ENCODE measurements around the gene CNST.

The CNST gene

GRCh38 chr1:246667773-246668172 is 101.5 kb downstream of the CNST start:
- TF ChIP-seq EZH2phosphoT487 (IDR thresholded peaks at IDR 0.05; ENCODE audit: low read depth) (no peak), CTCF (IDR thresholded peaks at IDR 0.05; ENCODE audit: low read depth, low read length) (no peak)
- no peaks in the 10 kb centered on the region for H3K27me3 ChIP-seq (ENCODE audit: low read depth, low read length)
- no peaks in the 10 kb centered on the region for H3K9me3 ChIP-seq (ENCODE audit: insufficient read depth, low read length)
- no peak overlapping the region for H3K4me3 ChIP-seq (ENCODE audit: low read length)
- no peak overlapping the region for H2AFZ ChIP-seq (ENCODE audit: low read depth, low read length)
- no peaks in the 10 kb centered on the region for H4K20me1 ChIP-seq (ENCODE audit: insufficient read depth, low read length)
- peaks cover 20% of the 10 kb centered on the region for H3K36me3 ChIP-seq (replicated peaks; ENCODE audit: low read depth, low read length)
- H3K79me2 ChIP-seq (ENCODE audit: low read length): no peaks in the 10 kb centered on the region
- H3K9ac ChIP-seq (ENCODE audit: low read length): no peak overlapping the region
- no peaks in the 10 kb centered on the region for H3K4me1 ChIP-seq (ENCODE audit: low read length)
- H3K4me2 ChIP-seq (ENCODE audit: low read length): no peak overlapping the region
- no peak overlapping the region for H3K27ac ChIP-seq (ENCODE audit: low read length)

- H3K4me1 ChIP-seq (ENCODE audit: low read length): no peaks in the 10 kb centered on the region
- H3K79me2 ChIP-seq (ENCODE audit: low read length): no peaks in the 10 kb centered on the region
- H3K4me2 ChIP-seq (ENCODE audit: low read length): no peak overlapping the region
These were observed 103.4 kb downstream of the CNST start for GRCh38 chr1:246669659-246670058.

GRCh38 chr1:246674049-246674448 is 107.8 kb downstream of the CNST start:
- no peaks in the 10 kb centered on the region for H3K9me3 ChIP-seq (ENCODE audit: insufficient read depth, low read length)
- no peak overlapping the region for H3K27ac ChIP-seq (ENCODE audit: low read length)
- H3K36me3 ChIP-seq (replicated peaks; ENCODE audit: low read depth, low read length): peaks cover 3% of the 10 kb centered on the region
- H2AFZ ChIP-seq (ENCODE audit: low read depth, low read length): no peak overlapping the region
- H3K27me3 ChIP-seq (ENCODE audit: low read depth, low read length): no peaks in the 10 kb centered on the region
- no peak overlapping the region for H3K4me3 ChIP-seq (ENCODE audit: low read length)
- no peak overlapping the region for H3K9ac ChIP-seq (ENCODE audit: low read length)
- no peak overlapping the region for H3K4me2 ChIP-seq (ENCODE audit: low read length)
- no peaks in the 10 kb centered on the region for H3K79me2 ChIP-seq (ENCODE audit: low read length)
- TF ChIP-seq EZH2phosphoT487 (IDR thresholded peaks at IDR 0.05; ENCODE audit: low read depth) (no peak), CTCF (IDR thresholded peaks at IDR 0.05; ENCODE audit: low read depth, low read length) (no peak)
- no peaks in the 10 kb centered on the region for H4K20me1 ChIP-seq (ENCODE audit: insufficient read depth, low read length)
- no peaks in the 10 kb centered on the region for H3K4me1 ChIP-seq (ENCODE audit: low read length)

More at GRCh38 chr1:246669659-246670058, 103.4 kb downstream of the CNST start:
- peaks cover 20% of the 10 kb centered on the region for H3K36me3 ChIP-seq (replicated peaks; ENCODE audit: low read depth, low read length)
- no peaks in the 10 kb centered on the region for H3K27me3 ChIP-seq (ENCODE audit: low read depth, low read length)
- no peak overlapping the region for H3K9ac ChIP-seq (ENCODE audit: low read length)
- TF ChIP-seq EZH2phosphoT487 (IDR thresholded peaks at IDR 0.05; ENCODE audit: low read depth): no peak
- no peak for TF ChIP-seq CTCF (IDR thresholded peaks at IDR 0.05; ENCODE audit: low read depth, low read length)
- H3K4me3 ChIP-seq (ENCODE audit: low read length): no peak overlapping the region
- no peak overlapping the region for H2AFZ ChIP-seq (ENCODE audit: low read depth, low read length)
- H3K27ac ChIP-seq (ENCODE audit: low read length): no peak overlapping the region
- H4K20me1 ChIP-seq (ENCODE audit: insufficient read depth, low read length): no peaks in the 10 kb centered on the region
- H3K9me3 ChIP-seq (ENCODE audit: insufficient read depth, low read length): no peaks in the 10 kb centered on the region

- H3K9me3 ChIP-seq (ENCODE audit: insufficient read depth, low read length): no peaks in the 10 kb centered on the region
- H2AFZ ChIP-seq (ENCODE audit: low read depth, low read length): no peak overlapping the region
- H3K79me2 ChIP-seq (ENCODE audit: low read length): no peaks in the 10 kb centered on the region
- no peaks in the 10 kb centered on the region for H3K27me3 ChIP-seq (ENCODE audit: low read depth, low read length)
- H3K4me2 ChIP-seq (ENCODE audit: low read length): no peak overlapping the region
- no peaks in the 10 kb centered on the region for H4K20me1 ChIP-seq (ENCODE audit: insufficient read depth, low read length)
- TF ChIP-seq CTCF (IDR thresholded peaks at IDR 0.05; ENCODE audit: low read depth, low read length): no peak
- TF ChIP-seq EZH2phosphoT487 (IDR thresholded peaks at IDR 0.05; ENCODE audit: low read depth): no peak
- no peaks in the 10 kb centered on the region for H3K36me3 ChIP-seq (replicated peaks; ENCODE audit: low read depth, low read length)
- no peak overlapping the region for H3K27ac ChIP-seq (ENCODE audit: low read length)
- H3K4me1 ChIP-seq (ENCODE audit: low read length): no peaks in the 10 kb centered on the region
- H3K4me3 ChIP-seq (ENCODE audit: low read length): no peak overlapping the region
- H3K9ac ChIP-seq (ENCODE audit: low read length): no peak overlapping the region
These were observed 111.6 kb downstream of the CNST start for GRCh38 chr1:246677842-246678241.
